NCI-H82 treated with DMSO at 0.1 percent for 48 hours (cell line): Measurements from ENCODE around the gene PBX3.
A peak's percentile ranks its signal among the peaks of the same experiment; 100 is the strongest.

Experiments used
- DNase-seq: peaks from one replicate; lab custom pipeline; 2025; ENCODE audit not compliant: unreplicated experiment; lab: John Stamatoyannopoulos, UW

The PBX3 gene

GRCh38 chr9:125747053-125747764 lies at the start of gene PBX3:
Gene PBX3 (plus strand): TSS chr9:125747373.
- no peak for DNase-seq

GRCh38 chr9:125699870-125700269 lies 47.3 kb upstream of the PBX3 start:
- DNase-seq, result no peak

DNA sequence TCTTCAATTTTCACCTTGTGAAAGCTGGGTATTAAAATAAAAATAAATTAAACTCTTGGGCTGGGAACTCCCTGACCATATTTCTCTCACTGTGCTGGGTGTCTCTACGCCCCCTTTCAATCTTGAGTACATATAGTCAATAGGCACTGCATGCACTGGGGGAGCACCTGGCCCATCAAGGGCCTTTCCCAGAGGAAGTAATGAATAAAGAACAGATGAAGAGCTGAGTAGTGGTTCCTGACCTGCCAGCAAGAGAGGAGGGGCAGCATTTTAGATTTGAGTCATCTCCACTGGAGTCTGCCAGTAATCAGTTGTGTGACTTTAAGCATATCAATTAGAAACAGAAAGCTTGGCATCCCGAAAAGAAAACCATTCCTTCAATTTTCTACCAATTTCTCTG lies 46.4 kb upstream of the PBX3 start:
- no peak for DNase-seq

DNA sequence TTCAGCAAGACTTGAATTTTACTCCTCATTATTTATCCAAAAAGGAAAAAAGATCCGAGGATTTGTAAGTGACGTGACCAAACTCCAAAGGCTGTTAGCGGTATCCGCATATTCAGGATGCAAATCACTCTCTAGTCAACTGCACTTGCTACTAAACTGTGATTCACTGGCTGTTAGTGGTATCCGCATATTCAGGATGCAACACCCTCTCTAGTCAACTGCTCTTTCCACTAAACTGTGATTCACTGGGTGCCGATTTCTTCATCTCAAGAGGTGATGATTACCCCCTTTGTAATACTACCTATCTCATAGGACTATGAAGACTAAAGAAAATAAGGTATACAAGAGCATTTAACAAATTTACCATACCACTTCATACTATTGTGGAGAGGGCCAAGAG lies 45.8 kb upstream of the PBX3 start:
- no peak for DNase-seq

- no peak for DNase-seq
Observed at GRCh38 chr9:125703662-125704061, 43.5 kb upstream of the PBX3 start.

- no peak for DNase-seq
Observed at GRCh38 chr9:125705893-125706292, 41.3 kb upstream of the PBX3 start.

- DNase-seq, result peak; percentile 75
Observed at GRCh38 chr9:125706651-125707471, 40.3 kb upstream of the PBX3 start, which contains the start of gene MAPKAP1. Gene MAPKAP1 (minus strand): TSS chr9:125707208. CDS start chr9:125672574, 34,634 bp downstream.

- DNase-seq, result no peak
Observed at GRCh38 chr9:125707472-125707804, 39.7 kb upstream of the PBX3 start.

DNA sequence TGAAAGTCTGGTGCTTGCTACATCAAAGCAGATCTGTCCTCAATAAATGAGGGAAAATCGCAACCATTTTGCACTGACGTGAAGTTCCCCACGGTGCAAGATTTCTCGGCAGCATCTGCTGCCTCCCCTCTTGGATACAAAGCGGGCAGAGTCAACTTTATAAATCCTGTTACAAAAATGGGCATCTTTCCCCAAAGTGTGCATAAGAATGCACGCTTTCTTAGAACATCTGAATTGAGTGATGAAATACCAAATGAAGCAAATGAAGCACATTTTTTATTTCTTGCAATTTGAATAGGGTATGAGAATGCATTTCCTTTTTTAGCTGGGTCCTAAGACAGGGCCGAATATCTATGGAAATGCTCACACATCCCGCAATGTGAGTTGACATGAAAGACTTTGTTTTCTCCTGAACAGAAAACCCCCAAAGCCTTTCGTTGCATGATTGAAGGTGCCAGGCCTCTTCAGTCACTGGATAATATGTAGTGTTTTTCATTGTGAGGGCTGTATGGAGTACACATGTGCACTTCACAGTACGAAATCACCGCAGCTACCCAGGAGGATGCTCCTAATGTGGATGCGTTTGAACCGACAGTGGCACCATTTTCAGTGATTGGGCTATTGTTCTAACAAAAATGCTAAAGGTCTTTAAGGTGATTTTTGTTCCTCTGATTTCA lies 20.6 kb upstream of the PBX3 start:
- no peak for DNase-seq

- DNase-seq, result no peak
Observed at GRCh38 chr9:125730168-125730567, 17.0 kb upstream of the PBX3 start.

DNA sequence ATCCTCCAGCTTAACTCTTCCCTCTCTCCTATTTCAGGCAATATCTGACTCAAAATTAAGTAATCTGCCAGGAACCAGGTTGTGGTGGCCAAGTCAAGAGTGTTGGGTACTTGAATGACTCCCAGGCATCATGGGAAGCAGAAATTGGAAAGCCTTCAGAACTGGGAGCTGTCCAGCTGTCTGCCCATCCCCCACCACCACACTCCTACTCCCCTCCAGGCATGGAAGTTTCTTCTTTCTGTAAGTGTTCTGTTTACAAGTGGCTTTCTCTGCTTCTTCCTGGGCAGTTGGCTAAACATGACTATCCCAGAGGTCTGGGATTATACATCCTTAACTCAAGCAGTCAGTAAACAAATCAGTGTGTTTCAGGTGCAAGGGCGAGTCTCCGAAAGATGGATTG lies 14.6 kb upstream of the PBX3 start:
- no peak for DNase-seq

GRCh38 chr9:125739436-125739835 lies 7.7 kb upstream of the PBX3 start:
- DNase-seq, result no peak

DNA sequence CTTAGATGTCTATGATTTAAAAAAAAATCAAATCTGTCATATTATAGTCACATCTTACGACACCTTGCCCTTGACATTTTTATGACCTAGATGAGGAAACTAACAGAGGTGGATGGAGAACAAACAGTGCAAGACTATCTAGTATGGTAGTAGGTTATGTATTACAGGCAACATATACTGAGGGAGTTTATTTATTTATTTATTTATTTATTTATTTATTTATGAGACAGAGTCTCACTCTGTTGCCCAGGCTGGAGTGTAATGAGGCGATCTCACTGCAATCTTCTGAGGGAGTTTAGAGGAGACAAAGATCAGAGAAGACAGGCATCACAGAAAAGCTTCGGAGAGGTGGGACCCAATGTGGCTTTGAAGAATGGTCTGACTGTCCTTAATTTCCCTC lies 4.5 kb upstream of the PBX3 start:
- DNase-seq, result no peak

GRCh38 chr9:125743682-125744428 lies 3.3 kb upstream of the PBX3 start:
- no peak for DNase-seq

DNA sequence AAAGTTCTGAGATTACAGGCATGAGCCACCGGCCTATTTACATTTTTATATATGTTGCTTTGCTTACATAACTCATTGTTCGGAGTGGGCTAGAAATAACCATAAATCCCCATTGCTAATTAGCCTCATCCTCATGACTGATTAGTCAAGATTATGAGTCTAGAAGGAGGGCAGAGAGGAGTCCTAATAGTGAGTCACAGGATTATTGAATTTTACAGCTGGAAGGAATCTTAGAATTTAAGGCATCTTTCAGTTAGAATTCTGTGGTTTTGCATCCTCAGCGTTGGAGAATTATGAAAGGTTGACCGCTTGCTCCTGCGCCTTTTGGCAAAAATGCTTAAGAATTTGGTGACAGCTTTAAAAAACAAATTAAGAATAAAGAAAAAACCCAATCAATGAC lies 2.6 kb upstream of the PBX3 start:
- peak; percentile 61 for DNase-seq

DNA sequence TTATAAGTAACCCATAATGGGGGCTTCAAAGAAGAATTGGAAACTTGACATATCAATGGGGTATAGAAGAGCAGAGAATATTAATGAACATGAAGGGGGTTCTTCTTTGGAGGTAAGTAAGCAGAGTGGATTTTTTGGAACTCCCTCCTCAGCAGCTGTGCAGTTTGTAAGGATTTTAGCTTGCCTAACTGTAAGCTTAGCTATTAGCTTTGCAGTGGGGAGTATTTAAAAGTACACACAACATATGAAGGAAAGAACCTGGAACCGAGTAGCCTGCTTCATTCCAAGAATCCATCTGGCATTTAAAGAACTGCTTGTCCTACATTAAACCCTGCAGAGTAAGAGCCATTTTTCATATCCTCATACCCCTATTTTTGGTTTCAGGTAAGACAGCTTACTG lies 2.2 kb upstream of the PBX3 start:
- peak; percentile 40 for DNase-seq

- DNase-seq, result no peak
Observed at GRCh38 chr9:125745682-125746016, 1.5 kb upstream of the PBX3 start.

GRCh38 chr9:125746017-125746773 lies 978 bp upstream of the PBX3 start:
- DNase-seq, result peak; percentile 95

GRCh38 chr9:125746774-125747052 lies 460 bp upstream of the PBX3 start:
- DNase-seq, result no peak

GRCh38 chr9:125747765-125748445 lies 732 bp downstream of the PBX3 start:
- no peak for DNase-seq
